HepG2 (cell line): ENCODE measurements around the gene CST11. TPM values are rescaled to one million over a fixed set of nuclear protein-coding genes. Genes with fewer than 3 reads are reported as not detected.
A peak's percentile ranks its signal among the peaks of the same experiment; 100 is the strongest.

Experiments
- ARNT2 ChIP-seq: sonication (generic); formaldehyde crosslinking; IDR thresholded peaks from 2 replicates; pipeline ENCODE4 v1.8.0; 2022; ENCODE audit warnings: mild to moderate bottlenecking, low read depth, missing genetic modification reagents, moderate library complexity
- FOSL1 ChIP-seq: sonication (generic); formaldehyde crosslinking; IDR thresholded peaks from 2 replicates; pipeline ENCODE4 v1.9.0; 2021; ENCODE audit warnings: missing genetic modification reagents, borderline replicate concordance
- FOXO1 ChIP-seq: sonication (generic); formaldehyde crosslinking; IDR thresholded peaks from 2 replicates; pipeline ENCODE4 v1.4.0; 2020; ENCODE audit warnings: missing genetic modification reagents
- IRX3 ChIP-seq: sonication (generic); formaldehyde crosslinking; IDR thresholded peaks from 2 replicates; pipeline ENCODE4 v1.8.1; 2023; ENCODE audit warnings: mild to moderate bottlenecking, low read depth, missing genetic modification reagents, borderline replicate concordance
- LCORL ChIP-seq, 2 experiments: fragments of 450-650 bp in 1 of 2; sonication (generic) in 1 of 2; formaldehyde crosslinking in 1 of 2; IDR thresholded peaks; 2 replicates each; pipeline versions ENCODE4 v1.5.0 to v1.6.1; 2017 to 2020; ENCODE audit warnings: antibody characterized with exemption in 1 of 2, missing genetic modification reagents in 1 of 2
- MEIS1 ChIP-seq: sonication (generic); formaldehyde crosslinking; IDR thresholded peaks from 2 replicates; pipeline ENCODE4 v1.9.0; 2021; ENCODE audit warnings: mild to moderate bottlenecking, missing genetic modification reagents, moderate library complexity, borderline replicate concordance
- MEIS2 ChIP-seq: sonication (generic); formaldehyde crosslinking; IDR thresholded peaks from 2 replicates; pipeline ENCODE4 v1.9.0; 2021; ENCODE audit warnings: mild to moderate bottlenecking, missing genetic modification reagents
- NBN ChIP-seq: fragments of 450-650 bp; conservative IDR thresholded peaks from 2 replicates; pipeline ENCODE4 v1.6.1; 2017
- NFKB2 ChIP-seq: sonication (generic); formaldehyde crosslinking; IDR thresholded peaks from 2 replicates; pipeline ENCODE4 v1.4.0; 2020; ENCODE audit warnings: missing genetic modification reagents, borderline replicate concordance
- NR2F2 ChIP-seq: IDR thresholded peaks from 2 replicates; pipeline ENCODE4 v1.6.1; 2012; ENCODE audit warnings: low read depth, inconsistent platforms, borderline replicate concordance
- PHB2 ChIP-seq: fragments of 450-650 bp; IDR thresholded peaks from 2 replicates; pipeline ENCODE4 v1.6.1; 2018; ENCODE audit not compliant: partially characterized antibody
- SMAD3 ChIP-seq: sonication (generic); formaldehyde crosslinking; IDR thresholded peaks from 2 replicates; pipeline ENCODE4 v1.4.0; 2020; ENCODE audit warnings: missing genetic modification reagents
- SOX6 ChIP-seq, 2 experiments: fragments of 450-650 bp in 1 of 2; sonication (generic) in 1 of 2; formaldehyde crosslinking in 1 of 2; IDR thresholded peaks; 2 replicates each; pipeline versions ENCODE4 v1.4.0 to v1.6.1; 2017 to 2020; ENCODE audit warnings: antibody characterized with exemption in 1 of 2, mild to moderate bottlenecking in 1 of 2, missing genetic modification reagents in 1 of 2
- STAT5B ChIP-seq: sonication (generic); formaldehyde crosslinking; IDR thresholded peaks from 2 replicates; pipeline ENCODE4 v1.4.0; 2020; ENCODE audit warnings: missing genetic modification reagents
- TBP ChIP-seq: sonication (generic); formaldehyde crosslinking; IDR thresholded peaks from 2 replicates; pipeline ENCODE4 v1.5.0; 2020; ENCODE audit warnings: missing genetic modification reagents
- TCF7 ChIP-seq: sonication (generic); IDR thresholded peaks from 2 replicates; pipeline ENCODE4 v1.6.1; 2016; ENCODE audit warnings: antibody characterized with exemption, low read depth
- XRCC5 ChIP-seq: fragments of 200-400 bp; formaldehyde crosslinking; optimal IDR thresholded peaks from 2 replicates; pipeline ENCODE3; 2017; ENCODE audit warnings: mild to moderate bottlenecking, low read length
- ZNF136 ChIP-seq: sonication (generic); formaldehyde crosslinking; IDR thresholded peaks from 2 replicates; pipeline ENCODE4 v1.8.1; 2022; ENCODE audit warnings: low read depth, mild to moderate bottlenecking, moderate library complexity, missing genetic modification reagents
- ZNF549 ChIP-seq: sonication (generic); formaldehyde crosslinking; IDR thresholded peaks from 2 replicates; pipeline ENCODE4 v1.5.0; 2020; ENCODE audit warnings: missing genetic modification reagents
- ZNF569 ChIP-seq: sonication (generic); formaldehyde crosslinking; IDR thresholded peaks from 2 replicates; pipeline ENCODE4 v1.5.0; 2020; ENCODE audit warnings: mild to moderate bottlenecking, missing genetic modification reagents, moderate library complexity, borderline replicate concordance
- ZNF614 ChIP-seq: IDR thresholded peaks from 2 replicates; pipeline ENCODE4 v1.6.1; 2018; ENCODE audit warnings: missing biosample characterization, missing genetic modification reagents, inconsistent platforms, borderline replicate concordance
- ZNF672 ChIP-seq: sonication (generic); formaldehyde crosslinking; IDR thresholded peaks from 2 replicates; pipeline ENCODE4 v1.8.1; 2022; ENCODE audit warnings: missing genetic modification reagents
- ZNF775 ChIP-seq: sonication (generic); formaldehyde crosslinking; IDR thresholded peaks from 2 replicates; pipeline ENCODE4 v1.4.0; 2020; ENCODE audit warnings: missing genetic modification reagents, mild to moderate bottlenecking, moderate library complexity, borderline replicate concordance
- ZNF788 ChIP-seq: sonication (generic); formaldehyde crosslinking; IDR thresholded peaks from 2 replicates; pipeline ENCODE4 v1.5.0; 2020; ENCODE audit warnings: mild to moderate bottlenecking, missing genetic modification reagents, borderline replicate concordance
- polyA plus RNA-seq, 8 experiments: library from polyadenylated mRNA; depleted of rRNA in 3 of 8; stranded (reverse) in 7 of 8; unstranded in 1 of 8; fragments of >200 nt; fragmentation: Illumina TruSeq in 4 of 8; extraction: Trizol in 4 of 8; gene quantifications; 2 replicates each; pipeline versions ENCODE4 v1.2.1 to v1.2.3, GENCODE V29; 2011 to 2016; ENCODE audit warnings: low read depth in 4 of 8, missing spikeins in 1 of 8, mixed read lengths in 1 of 8; ENCODE audit not compliant: insufficient read depth in 1 of 8
- total RNA-seq, 5 experiments: library from RNA; depleted of rRNA; stranded (reverse); fragments of >200 nt; fragmentation: Illumina TruSeq; extraction: Trizol; gene quantifications; 2 replicates each; pipeline ENCODE4 v1.2.3, GENCODE V29; 2016; ENCODE audit warnings: low read depth in 1 of 5
- TF ChIP-seq, protein P1 (sequence below): sonication (generic); formaldehyde crosslinking; conservative IDR thresholded peaks from 2 replicates; pipeline ENCODE4 v1.4.0; 2020; ENCODE audit warnings: missing genetic modification reagents
- TF ChIP-seq, protein P2 (sequence below): sonication (generic); formaldehyde crosslinking; IDR thresholded peaks from 2 replicates; pipeline ENCODE4 v1.4.0; 2020; ENCODE audit warnings: missing genetic modification reagents

The CST11 gene
- total and polyA plus RNA-seq, 2 of the 13 experiments (the other 11 are each of a cell fraction or from before 2014, with no cell fraction given), result not detected

DNA sequence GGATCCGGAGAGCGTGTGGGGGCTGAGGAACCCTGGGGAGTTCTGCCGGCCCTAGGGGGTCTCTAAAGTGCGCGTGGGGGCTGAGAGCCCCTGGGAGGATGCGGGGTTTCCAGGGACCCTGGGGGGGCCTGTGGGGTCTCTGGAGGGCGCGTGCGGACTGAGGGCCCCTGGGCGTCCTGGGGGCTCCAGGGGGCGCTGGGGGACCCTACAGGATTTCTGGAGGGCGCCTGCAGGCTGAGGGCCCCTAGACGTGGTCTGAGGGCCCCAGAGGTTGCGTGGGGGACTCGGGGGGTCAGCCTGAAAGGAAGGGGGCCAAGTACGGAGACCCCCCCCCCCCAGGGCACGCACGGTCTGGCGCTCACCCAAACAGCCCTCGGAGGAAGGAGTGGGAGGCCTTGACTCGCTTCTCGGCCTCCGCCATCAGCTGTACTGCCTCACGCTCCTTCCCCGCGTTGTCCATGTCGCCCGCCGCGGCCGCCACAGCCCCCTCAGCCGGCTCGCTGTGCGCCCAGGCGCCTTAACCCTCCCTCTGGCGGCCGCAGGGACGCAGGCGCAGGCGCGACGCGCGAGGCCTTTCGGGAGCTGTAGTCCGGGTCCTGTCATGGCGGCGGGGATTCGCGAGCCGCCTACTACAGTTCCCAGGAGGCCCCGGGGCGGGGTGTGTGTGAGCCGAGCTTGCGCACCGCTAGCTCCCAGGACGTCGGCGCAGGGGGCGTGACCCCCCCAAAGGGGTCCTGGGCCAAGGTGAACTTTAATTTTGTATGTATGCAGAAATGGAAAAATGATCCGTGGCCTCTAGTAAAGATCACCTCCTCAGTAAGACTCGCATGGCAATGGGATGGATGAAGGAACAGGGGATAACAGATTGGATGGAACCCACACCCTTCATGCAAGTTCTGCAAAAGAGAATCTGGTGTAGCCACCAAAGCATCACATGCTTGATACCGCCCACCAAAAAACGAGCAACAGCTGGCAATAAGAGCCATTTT is 31.4 kb downstream of the CST11 start, which contains the start of gene NAPB (continued):
- no peak for TF ChIP-seq SOX6 (IDR thresholded peaks at IDR 0.05)
- TF ChIP-seq SOX6 (CRISPR knock-in tag; IDR thresholded peaks at IDR 0.05), result peak; percentile 66
- TF ChIP-seq IRX3 (CRISPR knock-in tag), result peak; percentile 69; the same call in 1 of the 2 replicates
- no peak for TF ChIP-seq ZNF775 (CRISPR knock-in tag)
- TF ChIP-seq MEIS2 (CRISPR knock-in tag), result peak; percentile 86
- peak; percentile 97 for TF ChIP-seq NFKB2 (CRISPR knock-in tag)
- TF ChIP-seq PHB2, result no peak
- TF ChIP-seq TCF7, result no peak
- no peak for TF ChIP-seq MEIS1
- TF ChIP-seq, protein P1, sequence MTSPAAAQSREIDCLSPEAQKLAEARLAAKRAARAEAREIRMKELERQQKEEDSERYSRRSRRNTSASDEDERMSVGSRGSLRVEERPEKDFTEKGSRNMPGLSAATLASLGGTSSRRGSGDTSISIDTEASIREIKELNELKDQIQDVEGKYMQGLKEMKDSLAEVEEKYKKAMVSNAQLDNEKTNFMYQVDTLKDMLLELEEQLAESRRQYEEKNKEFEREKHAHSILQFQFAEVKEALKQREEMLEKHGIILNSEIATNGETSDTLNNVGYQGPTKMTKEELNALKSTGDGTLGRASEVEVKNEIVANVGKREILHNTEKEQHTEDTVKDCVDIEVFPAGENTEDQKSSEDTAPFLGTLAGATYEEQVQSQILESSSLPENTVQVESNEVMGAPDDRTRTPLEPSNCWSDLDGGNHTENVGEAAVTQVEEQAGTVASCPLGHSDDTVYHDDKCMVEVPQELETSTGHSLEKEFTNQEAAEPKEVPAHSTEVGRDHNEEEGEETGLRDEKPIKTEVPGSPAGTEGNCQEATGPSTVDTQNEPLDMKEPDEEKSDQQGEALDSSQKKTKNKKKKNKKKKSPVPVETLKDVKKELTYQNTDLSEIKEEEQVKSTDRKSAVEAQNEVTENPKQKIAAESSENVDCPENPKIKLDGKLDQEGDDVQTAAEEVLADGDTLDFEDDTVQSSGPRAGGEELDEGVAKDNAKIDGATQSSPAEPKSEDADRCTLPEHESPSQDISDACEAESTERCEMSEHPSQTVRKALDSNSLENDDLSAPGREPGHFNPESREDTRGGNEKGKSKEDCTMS (CRISPR knock-in tag), result no peak
- TF ChIP-seq, protein P2, sequence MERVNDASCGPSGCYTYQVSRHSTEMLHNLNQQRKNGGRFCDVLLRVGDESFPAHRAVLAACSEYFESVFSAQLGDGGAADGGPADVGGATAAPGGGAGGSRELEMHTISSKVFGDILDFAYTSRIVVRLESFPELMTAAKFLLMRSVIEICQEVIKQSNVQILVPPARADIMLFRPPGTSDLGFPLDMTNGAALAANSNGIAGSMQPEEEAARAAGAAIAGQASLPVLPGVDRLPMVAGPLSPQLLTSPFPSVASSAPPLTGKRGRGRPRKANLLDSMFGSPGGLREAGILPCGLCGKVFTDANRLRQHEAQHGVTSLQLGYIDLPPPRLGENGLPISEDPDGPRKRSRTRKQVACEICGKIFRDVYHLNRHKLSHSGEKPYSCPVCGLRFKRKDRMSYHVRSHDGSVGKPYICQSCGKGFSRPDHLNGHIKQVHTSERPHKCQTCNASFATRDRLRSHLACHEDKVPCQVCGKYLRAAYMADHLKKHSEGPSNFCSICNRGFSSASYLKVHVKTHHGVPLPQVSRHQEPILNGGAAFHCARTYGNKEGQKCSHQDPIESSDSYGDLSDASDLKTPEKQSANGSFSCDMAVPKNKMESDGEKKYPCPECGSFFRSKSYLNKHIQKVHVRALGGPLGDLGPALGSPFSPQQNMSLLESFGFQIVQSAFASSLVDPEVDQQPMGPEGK, result peak; percentile 98
- no peak for TF ChIP-seq LCORL (IDR thresholded peaks at IDR 0.05)
- peak; percentile 86 for TF ChIP-seq LCORL (CRISPR knock-in tag; IDR thresholded peaks at IDR 0.05)
- peak; percentile 70; the same call in 1 of the 2 replicates for TF ChIP-seq ZNF569 (CRISPR knock-in tag)
- peak; percentile 75 for TF ChIP-seq FOXO1 (CRISPR knock-in tag)
- peak; percentile 99 for TF ChIP-seq ZNF136
- no peak for TF ChIP-seq ZNF672 (CRISPR knock-in tag)
- TF ChIP-seq XRCC5, result peak; percentile 96
- TF ChIP-seq SMAD3, result peak; percentile 61
- peak; percentile 78; the same call in 1 of the 2 replicates for TF ChIP-seq TBP (CRISPR knock-in tag)
- peak; percentile 70 for TF ChIP-seq STAT5B (CRISPR knock-in tag)
- TF ChIP-seq FOSL1 (CRISPR knock-in tag), result no peak
- TF ChIP-seq ZNF549, result 0 out of 2 replicates have a peak, but pooled peaks have one; percentile 9
- TF ChIP-seq NBN, result no peak
- TF ChIP-seq NR2F2, result no peak
- peak; percentile 63; the same call in 1 of the 2 replicates for TF ChIP-seq ZNF788 (CRISPR knock-in tag)
- TF ChIP-seq ARNT2 (CRISPR knock-in tag), result peak; percentile 79; the same call in 1 of the 2 replicates
- peak; percentile 82; the same call in 1 of the 2 replicates for TF ChIP-seq ZNF614 (CRISPR knock-in tag)
